Neural cell (in vitro differentiated cells): ENCODE results near the gene MCC. TPM values are rescaled to one million over a fixed set of nuclear protein-coding genes. Genes with fewer than 3 reads are reported as not detected.
A peak's percentile ranks its signal among the peaks of the same experiment; 100 is the strongest.

Source experiments
- H2AFZ ChIP-seq: fragments of 200-600, 300-800 bp; sonication (generic), shearing (Covaris generic); 2 replicates; pipeline ENCODE4 v1.6.0; 2014; ENCODE audit warnings: low read depth, mild to moderate bottlenecking, antibody characterized with exemption, low read length, moderate library complexity
- H3F3A ChIP-seq: fragments of 200-600 bp; shearing (Covaris generic); 2 replicates; pipeline ENCODE4 v1.6.1; 2016; ENCODE audit warnings: mild to moderate bottlenecking, moderate library complexity, mixed read lengths, antibody characterized with exemption, low read length; ENCODE audit not compliant: insufficient read depth, poor library complexity, severe bottlenecking
- H3K27ac ChIP-seq: fragments of 200-600, 300-800 bp; sonication (generic), shearing (Covaris generic); 2 replicates; pipeline ENCODE4 v1.5.1; 2014; ENCODE audit warnings: mild to moderate bottlenecking, low read length, moderate library complexity
- H3K27me3 ChIP-seq: fragments of 300-800, 200-600 bp; sonication (generic), shearing (Covaris generic); 2 replicates; pipeline ENCODE4 v1.6.0; 2014; ENCODE audit warnings: mild to moderate bottlenecking, low read depth, low read length, moderate library complexity; ENCODE audit not compliant: insufficient read depth
- H3K36me3 ChIP-seq: fragments of 300-800, 200-600 bp; sonication (generic), shearing (Covaris generic); 2 replicates; pipeline ENCODE4 v1.5.1; 2014; ENCODE audit warnings: mild to moderate bottlenecking, antibody characterized with exemption, low read length, moderate library complexity; ENCODE audit not compliant: insufficient read depth
- H3K4me2 ChIP-seq: fragments of 300-800, 200-600 bp; sonication (generic), shearing (Covaris generic); 2 replicates; pipeline ENCODE4 v1.6.0; 2014; ENCODE audit warnings: mild to moderate bottlenecking, low read length
- H3K4me3 ChIP-seq: fragments of 300-800, 200-600 bp; sonication (generic), shearing (Covaris generic); 2 replicates; pipeline ENCODE4 v1.5.1; 2014; ENCODE audit warnings: mild to moderate bottlenecking, low read length, moderate library complexity
- H3K79me2 ChIP-seq: fragments of 200-600 bp; shearing (Covaris generic); replicated peaks from 2 replicates; pipeline ENCODE4 v1.6.0; 2014; ENCODE audit warnings: mild to moderate bottlenecking, low read length, moderate library complexity; ENCODE audit not compliant: insufficient read depth
- H3K9ac ChIP-seq: fragments of 300-800, 200-600 bp; sonication (generic), shearing (Covaris generic); 2 replicates; pipeline ENCODE4 v1.6.1; 2016; ENCODE audit warnings: mild to moderate bottlenecking, low read length, mixed read lengths
- H3K9me2 ChIP-seq: fragments of 200-600 bp; shearing (Covaris generic); 2 replicates; pipeline ENCODE4 v1.6.1; 2016; ENCODE audit warnings: mild to moderate bottlenecking, low read length, mixed read lengths; ENCODE audit not compliant: insufficient read depth
- H3K9me3 ChIP-seq: fragments of 200-600, 300-800 bp; sonication (generic), shearing (Covaris generic); 2 replicates; pipeline ENCODE4 v1.6.1; 2016; ENCODE audit warnings: mild to moderate bottlenecking, mixed run types, low read length, moderate library complexity, mixed read lengths
- H4K20me1 ChIP-seq: fragments of 200-600 bp; shearing (Covaris generic); 2 replicates; pipeline ENCODE4 v1.6.1; 2016; ENCODE audit warnings: mild to moderate bottlenecking, mixed run types; ENCODE audit not compliant: insufficient read depth
- CTCF ChIP-seq: fragments of 450-650 bp; IDR thresholded peaks from 2 replicates; pipeline ENCODE4 v1.5.1; 2014; ENCODE audit warnings: antibody characterized with exemption, mild to moderate bottlenecking, moderate library complexity; ENCODE audit not compliant: poor library complexity, severe bottlenecking
- EP300 ChIP-seq: fragments of 450-650 bp; conservative IDR thresholded peaks from 2 replicates; pipeline ENCODE4 v1.6.1; 2014; ENCODE audit warnings: antibody characterized with exemption, mild to moderate bottlenecking, moderate library complexity; ENCODE audit not compliant: poor library complexity, severe bottlenecking
- EZH2 ChIP-seq: fragments of 200-600, 300-800 bp; shearing (Covaris generic), sonication (generic); IDR thresholded peaks from 2 replicates; pipeline ENCODE4 v1.6.1; 2014; ENCODE audit warnings: antibody characterized with exemption, low read length, borderline replicate concordance, mild to moderate bottlenecking; ENCODE audit not compliant: insufficient read depth, poor library complexity, severe bottlenecking
- MXI1 ChIP-seq: fragments of 450-650 bp; conservative IDR thresholded peaks from 2 replicates; pipeline ENCODE4 v1.6.1; 2014; ENCODE audit warnings: antibody characterized with exemption, mild to moderate bottlenecking; ENCODE audit not compliant: poor library complexity, severe bottlenecking
- POLR2AphosphoS5 ChIP-seq: IDR thresholded peaks from 2 replicates; pipeline ENCODE4 v1.6.1; 2012
- RAD21 ChIP-seq: fragments of 450-650 bp; conservative IDR thresholded peaks from 2 replicates; pipeline ENCODE4 v1.6.1; 2014; ENCODE audit warnings: antibody characterized with exemption, mild to moderate bottlenecking, moderate library complexity
- SMC3 ChIP-seq: fragments of 450-650 bp; conservative IDR thresholded peaks from 2 replicates; pipeline ENCODE4 v1.6.1; 2014; ENCODE audit warnings: antibody characterized with exemption, mild to moderate bottlenecking, moderate library complexity; ENCODE audit not compliant: poor library complexity
- TAF1 ChIP-seq: IDR thresholded peaks from 2 replicates; pipeline ENCODE4 v1.6.1; 2012; ENCODE audit warnings: low read depth
- polyA plus RNA-seq: library from polyadenylated mRNA; depleted of rRNA; stranded (reverse); fragments of >200 nt; gene quantifications from 2 replicates; pipeline ENCODE4 v1.2.3, GENCODE V29; 2014
- TF ChIP-seq, protein P1 (sequence below): IDR thresholded peaks from 2 replicates; pipeline ENCODE4 v1.6.1; 2012; ENCODE audit warnings: borderline replicate concordance

The MCC gene
- polyA plus RNA-seq, 1 donor from 2014 or later = 2.2 TPM

DNA sequence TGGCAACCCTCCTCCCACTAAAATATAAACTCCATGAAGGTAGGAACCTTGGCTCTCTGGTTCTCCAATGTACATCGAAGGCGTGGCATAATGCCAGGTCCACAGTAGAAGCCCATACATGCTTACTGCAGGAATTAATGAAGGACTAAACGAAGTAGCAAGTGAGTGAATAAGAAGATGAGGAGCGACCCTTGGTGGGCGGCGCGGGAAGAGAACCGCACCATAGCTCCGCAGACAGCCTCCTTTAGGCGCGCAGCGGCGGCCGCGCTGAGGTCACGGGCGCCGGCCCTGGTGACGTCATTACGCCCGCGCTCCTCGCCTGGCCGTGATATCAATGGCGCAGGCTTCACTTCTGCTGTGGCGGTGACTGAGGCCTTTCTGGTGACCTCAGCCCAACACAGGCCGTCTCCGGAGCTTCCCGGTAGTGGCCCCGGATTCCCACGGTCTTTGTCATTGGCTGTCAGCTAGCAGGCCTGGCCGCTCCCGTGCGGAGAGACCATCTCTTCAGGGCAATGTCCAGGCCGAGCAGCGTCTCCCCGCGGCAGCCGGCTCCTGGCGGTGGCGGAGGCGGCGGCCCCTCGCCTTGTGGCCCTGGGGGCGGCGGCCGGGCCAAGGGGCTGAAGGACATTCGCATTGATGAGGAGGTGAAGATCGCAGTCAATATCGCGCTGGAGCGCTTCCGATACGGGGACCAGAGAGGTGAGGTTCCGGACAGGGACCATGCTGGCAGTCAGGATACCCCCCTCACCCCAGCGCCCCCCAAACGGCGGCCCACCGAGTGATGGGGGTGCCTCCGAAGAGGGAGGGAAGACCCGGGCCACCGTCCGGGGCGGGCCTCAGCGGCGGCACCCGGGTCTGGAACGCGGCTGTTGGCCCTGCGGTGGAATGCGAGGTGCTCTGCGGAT, 25.4 kb upstream of the MCC start, which contains the start of gene YTHDC2:
TSS of gene YTHDC2 (plus strand) at position 311 of the 905 bp plus-strand sequence. CDS start at position 513, 202 bp downstream.
- Histone ChIP-seq H2AFZ (peak within 1 kb of the TSS; percentile 76), H3K36me3 (peaks cover 5% of the 10 kb centered on the region)

DNA sequence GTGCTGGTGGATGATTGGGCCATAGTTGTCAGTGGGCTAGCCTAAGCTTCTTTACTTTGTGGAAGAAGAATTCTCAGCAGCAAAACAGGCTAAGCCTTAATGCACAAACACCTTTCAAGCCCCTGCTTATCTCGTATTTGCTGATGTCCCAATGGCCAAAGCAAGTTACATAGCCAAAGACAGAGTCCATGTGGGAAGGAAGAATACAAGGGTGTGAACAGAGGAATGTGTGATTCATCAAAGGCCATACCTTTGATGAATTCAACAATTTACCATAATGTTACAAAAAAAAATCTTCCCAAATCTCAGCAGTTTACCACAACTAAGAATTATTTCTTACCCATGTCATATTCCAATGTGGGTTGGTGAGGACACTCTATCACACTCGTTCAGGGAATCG, 24.1 kb upstream of the MCC start:
- H3K27ac ChIP-seq = no peak overlapping the region
- no peak overlapping the region for H3K4me3 ChIP-seq
- no peaks in the 10 kb centered on the region for H3F3A ChIP-seq
- H3K9me3 ChIP-seq = no peaks in the 10 kb centered on the region
- H4K20me1 ChIP-seq = no peaks in the 10 kb centered on the region
- H3K36me3 ChIP-seq = peaks cover 4% of the 10 kb centered on the region
- no peak overlapping the region for H3K9ac ChIP-seq
- no peak overlapping the region for H3K4me2 ChIP-seq
- no peaks in the 10 kb centered on the region for H3K9me2 ChIP-seq
- H3K27me3 ChIP-seq = no peaks in the 10 kb centered on the region
- H3K79me2 ChIP-seq = peaks cover 32% of the 10 kb centered on the region
- no peak overlapping the region for H2AFZ ChIP-seq
- TF ChIP-seq RAD21 (no peak), EZH2 (no peak), POLR2AphosphoS5 (no peak), MXI1 (no peak), TAF1 (no peak), EP300 (no peak)
- TF ChIP-seq, protein P1, sequence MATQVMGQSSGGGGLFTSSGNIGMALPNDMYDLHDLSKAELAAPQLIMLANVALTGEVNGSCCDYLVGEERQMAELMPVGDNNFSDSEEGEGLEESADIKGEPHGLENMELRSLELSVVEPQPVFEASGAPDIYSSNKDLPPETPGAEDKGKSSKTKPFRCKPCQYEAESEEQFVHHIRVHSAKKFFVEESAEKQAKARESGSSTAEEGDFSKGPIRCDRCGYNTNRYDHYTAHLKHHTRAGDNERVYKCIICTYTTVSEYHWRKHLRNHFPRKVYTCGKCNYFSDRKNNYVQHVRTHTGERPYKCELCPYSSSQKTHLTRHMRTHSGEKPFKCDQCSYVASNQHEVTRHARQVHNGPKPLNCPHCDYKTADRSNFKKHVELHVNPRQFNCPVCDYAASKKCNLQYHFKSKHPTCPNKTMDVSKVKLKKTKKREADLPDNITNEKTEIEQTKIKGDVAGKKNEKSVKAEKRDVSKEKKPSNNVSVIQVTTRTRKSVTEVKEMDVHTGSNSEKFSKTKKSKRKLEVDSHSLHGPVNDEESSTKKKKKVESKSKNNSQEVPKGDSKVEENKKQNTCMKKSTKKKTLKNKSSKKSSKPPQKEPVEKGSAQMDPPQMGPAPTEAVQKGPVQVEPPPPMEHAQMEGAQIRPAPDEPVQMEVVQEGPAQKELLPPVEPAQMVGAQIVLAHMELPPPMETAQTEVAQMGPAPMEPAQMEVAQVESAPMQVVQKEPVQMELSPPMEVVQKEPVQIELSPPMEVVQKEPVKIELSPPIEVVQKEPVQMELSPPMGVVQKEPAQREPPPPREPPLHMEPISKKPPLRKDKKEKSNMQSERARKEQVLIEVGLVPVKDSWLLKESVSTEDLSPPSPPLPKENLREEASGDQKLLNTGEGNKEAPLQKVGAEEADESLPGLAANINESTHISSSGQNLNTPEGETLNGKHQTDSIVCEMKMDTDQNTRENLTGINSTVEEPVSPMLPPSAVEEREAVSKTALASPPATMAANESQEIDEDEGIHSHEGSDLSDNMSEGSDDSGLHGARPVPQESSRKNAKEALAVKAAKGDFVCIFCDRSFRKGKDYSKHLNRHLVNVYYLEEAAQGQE = no peak

More for the DNA sequence above, 25.4 kb upstream of the MCC start, which contains the start of gene YTHDC2:
- Histone ChIP-seq H3K9me3 (no peaks in the 10 kb centered on the region), H3F3A (no peaks in the 10 kb centered on the region), H3K4me3 (peak within 1 kb of the TSS; percentile 93), H3K27ac (peak within 1 kb of the TSS; percentile 85), H3K27me3 (no peaks in the 10 kb centered on the region), H3K4me2 (peak within 1 kb of the TSS; percentile 93), H3K9ac (peak within 1 kb of the TSS; percentile 94), H3K9me2 (no peaks in the 10 kb centered on the region), H4K20me1 (no peaks in the 10 kb centered on the region), H3K79me2 (peaks cover 36% of the 10 kb centered on the region)
- TF ChIP-seq EZH2 = no peak
- TF ChIP-seq MXI1 = no peak
- peak; percentile 99 for TF ChIP-seq POLR2AphosphoS5
- TF ChIP-seq SMC3 = peak; percentile 88
- peak; percentile 89 for TF ChIP-seq CTCF
- no peak for TF ChIP-seq EP300
- peak; percentile 86 for TF ChIP-seq TAF1
- peak; percentile 87 for TF ChIP-seq RAD21
- TF ChIP-seq, protein P1 = peak; percentile 86
